EH (cell line): Measurements from ENCODE around the gene CHST1.

Experiments
- DNase-seq: peaks from one replicate; pipeline ENCODE4 v3.0.0-alpha.2; 2015; ENCODE audit warnings: low read depth

Gene CHST1

GRCh38 chr11:45674481-45675190 is 9.2 kb upstream of the CHST1 start:
- DNase-seq: no peak

- no peak for DNase-seq
Observed at GRCh38 chr11:45673441-45673840, 8.0 kb upstream of the CHST1 start.

- no peak for DNase-seq
Observed at GRCh38 chr11:45672593-45672992, 7.2 kb upstream of the CHST1 start.

GRCh38 chr11:45671246-45672171 is 6.1 kb upstream of the CHST1 start:
- DNase-seq: no peak

GRCh38 chr11:45670386-45671135 is 5.1 kb upstream of the CHST1 start:
- DNase-seq: no peak

GRCh38 chr11:45669956-45670355 is 4.5 kb upstream of the CHST1 start:
- no peak for DNase-seq

- DNase-seq: no peak
Observed at GRCh38 chr11:45669146-45669545, 3.7 kb upstream of the CHST1 start.

- no peak for DNase-seq
Observed at GRCh38 chr11:45667929-45668680, 2.7 kb upstream of the CHST1 start.

- DNase-seq: no peak
Observed at GRCh38 chr11:45666648-45667642, 1.5 kb upstream of the CHST1 start.

GRCh38 chr11:45665933-45666647 is 668 bp upstream of the CHST1 start:
- peak; percentile 9 for DNase-seq

- DNase-seq: no peak
Observed at GRCh38 chr11:45664376-45665205, 831 bp downstream of the CHST1 start.

GRCh38 chr11:45663486-45664375 is 1.7 kb downstream of the CHST1 start:
- DNase-seq: no peak

GRCh38 chr11:45662665-45663485 is 2.5 kb downstream of the CHST1 start:
- DNase-seq: peak; percentile 87

- no peak for DNase-seq
Observed at GRCh38 chr11:45662096-45662664, 3.2 kb downstream of the CHST1 start.

- no peak for DNase-seq
Observed at GRCh38 chr11:45661439-45662055, 3.9 kb downstream of the CHST1 start.
